HepG2 (cell line): Measurements from ENCODE around the gene ESYT2. TPM values are rescaled to one million over a fixed set of nuclear protein-coding genes. Genes with fewer than 3 reads are reported as not detected.

Source experiments
- ARNT2 ChIP-seq: sonication (generic); formaldehyde crosslinking; IDR thresholded peaks from 2 replicates; pipeline ENCODE4 v1.8.0; 2022; ENCODE audit warnings: mild to moderate bottlenecking, low read depth, missing genetic modification reagents, moderate library complexity
- CCDC6 ChIP-seq: sonication (generic); formaldehyde crosslinking; IDR thresholded peaks from 2 replicates; pipeline ENCODE4 v1.8.1; 2022; ENCODE audit warnings: mild to moderate bottlenecking, missing genetic modification reagents, moderate library complexity
- CTCF ChIP-seq: sonication (generic); formaldehyde crosslinking; IDR thresholded peaks from 2 replicates; pipeline ENCODE4 v1.5.0; 2020; ENCODE audit warnings: mild to moderate bottlenecking, missing genetic modification reagents, moderate library complexity
- DMAP1 ChIP-seq: IDR thresholded peaks from 2 replicates; pipeline ENCODE4 v1.6.1; 2016
- EED ChIP-seq: sonication (generic); formaldehyde crosslinking; IDR thresholded peaks from 2 replicates; pipeline ENCODE4 v1.5.0; 2020; ENCODE audit warnings: mild to moderate bottlenecking, missing genetic modification reagents
- ERF ChIP-seq: IDR thresholded peaks from 2 replicates; pipeline ENCODE4 v1.6.1; 2018; ENCODE audit warnings: missing biosample characterization, missing genetic modification reagents
- FOSL2 ChIP-seq: sonication (generic); formaldehyde crosslinking; IDR thresholded peaks from 2 replicates; pipeline ENCODE4 v1.4.0; 2020; ENCODE audit warnings: missing genetic modification reagents
- FOXK1 ChIP-seq: sonication (generic); formaldehyde crosslinking; IDR thresholded peaks from 2 replicates; pipeline ENCODE4 v1.4.0; 2020; ENCODE audit warnings: low read depth, missing genetic modification reagents, borderline replicate concordance
- HOXA5 ChIP-seq: sonication (generic); formaldehyde crosslinking; IDR thresholded peaks from 2 replicates; pipeline ENCODE4 v1.4.0; 2020; ENCODE audit warnings: missing genetic modification reagents
- MAX ChIP-seq: IDR thresholded peaks from 2 replicates; pipeline ENCODE4 v1.6.1; 2012; ENCODE audit warnings: inconsistent platforms
- MED1 ChIP-seq: sonication (generic); formaldehyde crosslinking; IDR thresholded peaks from 2 replicates; pipeline ENCODE4 v1.4.0; 2020; ENCODE audit warnings: missing genetic modification reagents
- MED13 ChIP-seq: sonication (generic); formaldehyde crosslinking; IDR thresholded peaks from 2 replicates; pipeline ENCODE4 v1.5.0; 2020; ENCODE audit warnings: missing genetic modification reagents
- MEIS2 ChIP-seq: sonication (generic); formaldehyde crosslinking; IDR thresholded peaks from 2 replicates; pipeline ENCODE4 v1.9.0; 2021; ENCODE audit warnings: mild to moderate bottlenecking, missing genetic modification reagents
- POLR2A ChIP-seq, 2 experiments: IDR thresholded peaks; 2 replicates each; pipeline ENCODE4 v1.6.1; 2011; ENCODE audit warnings: low read depth in 2 of 2, low read length in 2 of 2, mild to moderate bottlenecking in 1 of 2, moderate library complexity in 1 of 2; ENCODE audit not compliant: insufficient read depth in 1 of 2
- RBFOX2 ChIP-seq: fragments of 200-400 bp; formaldehyde crosslinking; IDR thresholded peaks from 2 replicates; pipeline ENCODE4 v1.6.1; 2017; ENCODE audit warnings: low read depth, mild to moderate bottlenecking, low read length
- RELA ChIP-seq: sonication (generic); formaldehyde crosslinking; IDR thresholded peaks from 2 replicates; pipeline ENCODE4 v1.4.0; 2020; ENCODE audit warnings: missing genetic modification reagents
- SNRNP70 ChIP-seq: fragments of 200-400 bp; formaldehyde crosslinking; IDR thresholded peaks from 2 replicates; pipeline ENCODE4 v1.6.1; 2017; ENCODE audit warnings: mild to moderate bottlenecking, low read depth, low read length, moderate library complexity
- TSC22D2 ChIP-seq: sonication (generic); formaldehyde crosslinking; IDR thresholded peaks from 2 replicates; pipeline ENCODE4 v1.5.1; 2020; ENCODE audit warnings: missing genetic modification reagents, mild to moderate bottlenecking, borderline replicate concordance
- ZNF460 ChIP-seq: sonication (generic); formaldehyde crosslinking; IDR thresholded peaks from 2 replicates; pipeline ENCODE4 v1.5.1; 2020; ENCODE audit warnings: missing genetic modification reagents, mild to moderate bottlenecking, borderline replicate concordance
- ZNF569 ChIP-seq: sonication (generic); formaldehyde crosslinking; IDR thresholded peaks from 2 replicates; pipeline ENCODE4 v1.5.0; 2020; ENCODE audit warnings: mild to moderate bottlenecking, missing genetic modification reagents, moderate library complexity, borderline replicate concordance
- ZNF761 ChIP-seq: sonication (generic); formaldehyde crosslinking; conservative IDR thresholded peaks from 2 replicates; pipeline ENCODE4 v1.4.0; 2020; ENCODE audit warnings: mild to moderate bottlenecking, missing genetic modification reagents
- polyA plus RNA-seq, 8 experiments: library from polyadenylated mRNA; depleted of rRNA in 3 of 8; stranded (reverse) in 7 of 8; unstranded in 1 of 8; fragments of >200 nt; fragmentation: Illumina TruSeq in 4 of 8; extraction: Trizol in 4 of 8; gene quantifications; 2 replicates each; pipeline versions ENCODE4 v1.2.1 to v1.2.3, GENCODE V29; 2011 to 2016; ENCODE audit warnings: low read depth in 4 of 8, missing spikeins in 1 of 8, mixed read lengths in 1 of 8; ENCODE audit not compliant: insufficient read depth in 1 of 8
- total RNA-seq, 5 experiments: library from RNA; depleted of rRNA; stranded (reverse); fragments of >200 nt; fragmentation: Illumina TruSeq; extraction: Trizol; gene quantifications; 2 replicates each; pipeline ENCODE4 v1.2.3, GENCODE V29; 2016; ENCODE audit warnings: low read depth in 1 of 5
- TF ChIP-seq, protein P1 (sequence below): sonication (generic); formaldehyde crosslinking; IDR thresholded peaks from 2 replicates; pipeline ENCODE4 v1.4.0; 2020; ENCODE audit warnings: missing genetic modification reagents
- TF ChIP-seq, protein P2 (sequence below): sonication (generic); formaldehyde crosslinking; IDR thresholded peaks from 2 replicates; pipeline ENCODE4 v1.8.1; 2023; ENCODE audit warnings: missing genetic modification reagents, mild to moderate bottlenecking, borderline replicate concordance
- TF ChIP-seq, protein P3 (sequence below): sonication (generic); formaldehyde crosslinking; IDR thresholded peaks from 2 replicates; pipeline ENCODE4 v1.8.1; 2023; ENCODE audit warnings: mild to moderate bottlenecking, missing genetic modification reagents, borderline replicate concordance
- TF ChIP-seq, protein P4 (sequence below): sonication (generic); formaldehyde crosslinking; IDR thresholded peaks from 2 replicates; pipeline ENCODE4 v1.4.0; 2020; ENCODE audit warnings: missing genetic modification reagents
- TF ChIP-seq, protein P5 (sequence below): sonication (generic); formaldehyde crosslinking; IDR thresholded peaks from 2 replicates; pipeline ENCODE4 v1.4.0; 2020; ENCODE audit warnings: mild to moderate bottlenecking, missing genetic modification reagents

The ESYT2 gene
- total and polyA plus RNA-seq, 2 of the 13 experiments (the other 11 are each of a cell fraction or from before 2014, with no cell fraction given): 28.5 to 37.3 TPM

DNA sequence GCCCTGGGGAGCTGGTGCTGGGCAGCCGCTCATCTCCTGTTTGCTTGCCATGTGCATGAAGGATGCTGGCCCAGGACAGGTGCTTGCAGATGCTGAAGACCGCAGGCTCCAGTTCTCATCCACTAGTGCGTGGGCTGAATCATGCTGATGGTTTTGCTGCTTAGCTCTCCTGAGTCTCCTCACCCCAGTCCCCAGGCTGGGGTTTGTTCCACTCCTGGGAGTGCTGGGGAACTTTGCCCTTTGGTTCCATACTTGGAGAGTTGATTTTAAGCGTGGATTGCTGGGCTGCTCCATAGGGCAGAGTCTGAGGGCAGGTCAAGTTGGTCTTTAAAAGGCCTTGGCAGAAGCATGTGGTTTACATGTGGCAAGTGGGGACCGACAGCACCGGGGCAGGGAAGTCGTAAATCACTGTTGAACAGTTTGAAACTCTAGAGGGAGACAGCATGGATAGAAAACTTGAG is 36.2 kb upstream of the ESYT2 start (continued):
- TF ChIP-seq RELA (CRISPR knock-in tag) (no peak), ARNT2 (CRISPR knock-in tag) (no peak), EED (CRISPR knock-in tag) (no peak), ZNF761 (CRISPR knock-in tag) (no peak), MED1 (CRISPR knock-in tag) (peak; percentile 75), CCDC6 (no peak), RBFOX2 (no peak), MAX (peak; percentile 98), CTCF (peak; percentile 29), ZNF569 (CRISPR knock-in tag) (no peak), MED13 (CRISPR knock-in tag) (no peak), ZNF460 (no peak), DMAP1 (CRISPR knock-in tag) (no peak), TSC22D2 (CRISPR knock-in tag) (0 out of 2 replicates have a peak, but pooled peaks have one; percentile 29), FOXK1 (CRISPR knock-in tag) (no peak), SNRNP70 (no peak), MEIS2 (CRISPR knock-in tag) (peak; percentile 92), ERF (CRISPR knock-in tag) (peak; percentile 78; the same call in 1 of the 2 replicates), FOSL2 (CRISPR knock-in tag) (no peak), POLR2A (IDR thresholded peaks at IDR 0.05; ENCODE audit: insufficient read depth in 1 of 2, low read depth in 2 of 2, low read length in 2 of 2) (peak in 1 of 2 experiments; percentile 39; a peak in 1 of 4 replicates), HOXA5 (CRISPR knock-in tag) (0 out of 2 replicates have a peak, but pooled peaks have one; percentile 48)
- TF ChIP-seq, protein P1, sequence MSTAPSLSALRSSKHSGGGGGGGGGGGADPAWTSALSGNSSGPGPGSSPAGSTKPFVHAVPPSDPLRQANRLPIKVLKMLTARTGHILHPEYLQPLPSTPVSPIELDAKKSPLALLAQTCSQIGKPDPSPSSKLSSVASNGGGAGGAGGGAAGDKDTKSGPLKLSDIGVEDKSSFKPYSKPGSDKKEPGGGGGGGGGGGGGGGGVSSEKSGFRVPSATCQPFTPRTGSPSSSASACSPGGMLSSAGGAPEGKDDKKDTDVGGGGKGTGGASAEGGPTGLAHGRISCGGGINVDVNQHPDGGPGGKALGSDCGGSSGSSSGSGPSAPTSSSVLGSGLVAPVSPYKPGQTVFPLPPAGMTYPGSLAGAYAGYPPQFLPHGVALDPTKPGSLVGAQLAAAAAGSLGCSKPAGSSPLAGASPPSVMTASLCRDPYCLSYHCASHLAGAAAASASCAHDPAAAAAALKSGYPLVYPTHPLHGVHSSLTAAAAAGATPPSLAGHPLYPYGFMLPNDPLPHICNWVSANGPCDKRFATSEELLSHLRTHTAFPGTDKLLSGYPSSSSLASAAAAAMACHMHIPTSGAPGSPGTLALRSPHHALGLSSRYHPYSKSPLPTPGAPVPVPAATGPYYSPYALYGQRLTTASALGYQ (CRISPR knock-in tag): no peak
- TF ChIP-seq, protein P2, sequence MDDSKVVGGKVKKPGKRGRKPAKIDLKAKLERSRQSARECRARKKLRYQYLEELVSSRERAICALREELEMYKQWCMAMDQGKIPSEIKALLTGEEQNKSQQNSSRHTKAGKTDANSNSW (CRISPR knock-in tag): no peak
- TF ChIP-seq, protein P3, sequence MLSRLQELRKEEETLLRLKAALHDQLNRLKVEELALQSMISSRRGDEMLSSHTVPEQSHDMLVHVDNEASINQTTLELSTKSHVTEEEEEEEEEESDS (CRISPR knock-in tag): no peak
- TF ChIP-seq, protein P4, sequence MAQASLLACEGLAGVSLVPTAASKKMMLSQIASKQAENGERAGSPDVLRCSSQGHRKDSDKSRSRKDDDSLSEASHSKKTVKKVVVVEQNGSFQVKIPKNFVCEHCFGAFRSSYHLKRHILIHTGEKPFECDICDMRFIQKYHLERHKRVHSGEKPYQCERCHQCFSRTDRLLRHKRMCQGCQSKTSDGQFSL (CRISPR knock-in tag): no peak
- TF ChIP-seq, protein P5, sequence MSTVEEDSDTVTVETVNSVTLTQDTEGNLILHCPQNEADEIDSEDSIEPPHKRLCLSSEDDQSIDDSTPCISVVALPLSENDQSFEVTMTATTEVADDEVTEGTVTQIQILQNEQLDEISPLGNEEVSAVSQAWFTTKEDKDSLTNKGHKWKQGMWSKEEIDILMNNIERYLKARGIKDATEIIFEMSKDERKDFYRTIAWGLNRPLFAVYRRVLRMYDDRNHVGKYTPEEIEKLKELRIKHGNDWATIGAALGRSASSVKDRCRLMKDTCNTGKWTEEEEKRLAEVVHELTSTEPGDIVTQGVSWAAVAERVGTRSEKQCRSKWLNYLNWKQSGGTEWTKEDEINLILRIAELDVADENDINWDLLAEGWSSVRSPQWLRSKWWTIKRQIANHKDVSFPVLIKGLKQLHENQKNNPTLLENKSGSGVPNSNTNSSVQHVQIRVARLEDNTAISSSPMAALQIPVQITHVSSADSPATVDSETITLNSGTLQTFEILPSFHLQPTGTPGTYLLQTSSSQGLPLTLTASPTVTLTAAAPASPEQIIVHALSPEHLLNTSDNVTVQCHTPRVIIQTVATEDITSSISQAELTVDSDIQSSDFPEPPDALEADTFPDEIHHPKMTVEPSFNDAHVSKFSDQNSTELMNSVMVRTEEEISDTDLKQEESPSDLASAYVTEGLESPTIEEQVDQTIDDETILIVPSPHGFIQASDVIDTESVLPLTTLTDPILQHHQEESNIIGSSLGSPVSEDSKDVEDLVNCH (CRISPR knock-in tag): no peak
